Neural cell (in vitro differentiated cells): Measurements from ENCODE around the gene LPP. TPM values are rescaled to one million over a fixed set of nuclear protein-coding genes. Genes with fewer than 3 reads are reported as not detected.

ENCODE experiments used
- H2AFZ ChIP-seq: fragments of 200-600, 300-800 bp; sonication (generic), shearing (Covaris generic); 2 replicates; pipeline ENCODE4 v1.6.0; 2014; ENCODE audit warnings: low read depth, mild to moderate bottlenecking, antibody characterized with exemption, low read length, moderate library complexity
- H3F3A ChIP-seq: fragments of 200-600 bp; shearing (Covaris generic); 2 replicates; pipeline ENCODE4 v1.6.1; 2016; ENCODE audit warnings: mild to moderate bottlenecking, moderate library complexity, mixed read lengths, antibody characterized with exemption, low read length; ENCODE audit not compliant: insufficient read depth, poor library complexity, severe bottlenecking
- H3K27ac ChIP-seq: fragments of 200-600, 300-800 bp; sonication (generic), shearing (Covaris generic); 2 replicates; pipeline ENCODE4 v1.5.1; 2014; ENCODE audit warnings: mild to moderate bottlenecking, low read length, moderate library complexity
- H3K27me3 ChIP-seq: fragments of 300-800, 200-600 bp; sonication (generic), shearing (Covaris generic); 2 replicates; pipeline ENCODE4 v1.6.0; 2014; ENCODE audit warnings: mild to moderate bottlenecking, low read depth, low read length, moderate library complexity; ENCODE audit not compliant: insufficient read depth
- H3K36me3 ChIP-seq: fragments of 300-800, 200-600 bp; sonication (generic), shearing (Covaris generic); 2 replicates; pipeline ENCODE4 v1.5.1; 2014; ENCODE audit warnings: mild to moderate bottlenecking, antibody characterized with exemption, low read length, moderate library complexity; ENCODE audit not compliant: insufficient read depth
- H3K4me2 ChIP-seq: fragments of 300-800, 200-600 bp; sonication (generic), shearing (Covaris generic); 2 replicates; pipeline ENCODE4 v1.6.0; 2014; ENCODE audit warnings: mild to moderate bottlenecking, low read length
- H3K4me3 ChIP-seq: fragments of 300-800, 200-600 bp; sonication (generic), shearing (Covaris generic); 2 replicates; pipeline ENCODE4 v1.5.1; 2014; ENCODE audit warnings: mild to moderate bottlenecking, low read length, moderate library complexity
- H3K79me2 ChIP-seq: fragments of 200-600 bp; shearing (Covaris generic); replicated peaks from 2 replicates; pipeline ENCODE4 v1.6.0; 2014; ENCODE audit warnings: mild to moderate bottlenecking, low read length, moderate library complexity; ENCODE audit not compliant: insufficient read depth
- H3K9ac ChIP-seq: fragments of 300-800, 200-600 bp; sonication (generic), shearing (Covaris generic); 2 replicates; pipeline ENCODE4 v1.6.1; 2016; ENCODE audit warnings: mild to moderate bottlenecking, low read length, mixed read lengths
- H3K9me2 ChIP-seq: fragments of 200-600 bp; shearing (Covaris generic); 2 replicates; pipeline ENCODE4 v1.6.1; 2016; ENCODE audit warnings: mild to moderate bottlenecking, low read length, mixed read lengths; ENCODE audit not compliant: insufficient read depth
- H3K9me3 ChIP-seq: fragments of 200-600, 300-800 bp; sonication (generic), shearing (Covaris generic); 2 replicates; pipeline ENCODE4 v1.6.1; 2016; ENCODE audit warnings: mild to moderate bottlenecking, mixed run types, low read length, moderate library complexity, mixed read lengths
- H4K20me1 ChIP-seq: fragments of 200-600 bp; shearing (Covaris generic); 2 replicates; pipeline ENCODE4 v1.6.1; 2016; ENCODE audit warnings: mild to moderate bottlenecking, mixed run types; ENCODE audit not compliant: insufficient read depth
- CTCF ChIP-seq: fragments of 450-650 bp; IDR thresholded peaks from 2 replicates; pipeline ENCODE4 v1.5.1; 2014; ENCODE audit warnings: antibody characterized with exemption, mild to moderate bottlenecking, moderate library complexity; ENCODE audit not compliant: poor library complexity, severe bottlenecking
- EP300 ChIP-seq: fragments of 450-650 bp; conservative IDR thresholded peaks from 2 replicates; pipeline ENCODE4 v1.6.1; 2014; ENCODE audit warnings: antibody characterized with exemption, mild to moderate bottlenecking, moderate library complexity; ENCODE audit not compliant: poor library complexity, severe bottlenecking
- EZH2 ChIP-seq: fragments of 200-600, 300-800 bp; shearing (Covaris generic), sonication (generic); IDR thresholded peaks from 2 replicates; pipeline ENCODE4 v1.6.1; 2014; ENCODE audit warnings: antibody characterized with exemption, low read length, borderline replicate concordance, mild to moderate bottlenecking; ENCODE audit not compliant: insufficient read depth, poor library complexity, severe bottlenecking
- MXI1 ChIP-seq: fragments of 450-650 bp; conservative IDR thresholded peaks from 2 replicates; pipeline ENCODE4 v1.6.1; 2014; ENCODE audit warnings: antibody characterized with exemption, mild to moderate bottlenecking; ENCODE audit not compliant: poor library complexity, severe bottlenecking
- POLR2AphosphoS5 ChIP-seq: IDR thresholded peaks from 2 replicates; pipeline ENCODE4 v1.6.1; 2012
- RAD21 ChIP-seq: fragments of 450-650 bp; conservative IDR thresholded peaks from 2 replicates; pipeline ENCODE4 v1.6.1; 2014; ENCODE audit warnings: antibody characterized with exemption, mild to moderate bottlenecking, moderate library complexity
- REST ChIP-seq: IDR thresholded peaks from 2 replicates; pipeline ENCODE4 v1.6.1; 2012; ENCODE audit warnings: borderline replicate concordance
- SMC3 ChIP-seq: fragments of 450-650 bp; conservative IDR thresholded peaks from 2 replicates; pipeline ENCODE4 v1.6.1; 2014; ENCODE audit warnings: antibody characterized with exemption, mild to moderate bottlenecking, moderate library complexity; ENCODE audit not compliant: poor library complexity
- TAF1 ChIP-seq: IDR thresholded peaks from 2 replicates; pipeline ENCODE4 v1.6.1; 2012; ENCODE audit warnings: low read depth
- polyA plus RNA-seq: library from polyadenylated mRNA; depleted of rRNA; stranded (reverse); fragments of >200 nt; gene quantifications from 2 replicates; pipeline ENCODE4 v1.2.3, GENCODE V29; 2014

LPP gene
- polyA plus RNA-seq, 1 donor from 2014 or later = 3.0 TPM

- H3K9me3 ChIP-seq = no peaks in the 10 kb centered on the region
- H3K27ac ChIP-seq = no peak overlapping the region
- TF ChIP-seq REST = no peak
- TF ChIP-seq CTCF = no peak
- TF ChIP-seq EP300 = no peak
- no peak for TF ChIP-seq TAF1
- no peak for TF ChIP-seq POLR2AphosphoS5
- no peak for TF ChIP-seq MXI1
- TF ChIP-seq SMC3 = no peak
- TF ChIP-seq EZH2 = no peak
- no peak for TF ChIP-seq RAD21
- no peaks in the 10 kb centered on the region for H3K27me3 ChIP-seq
- no peaks in the 10 kb centered on the region for H3K9me2 ChIP-seq
- no peaks in the 10 kb centered on the region for H3F3A ChIP-seq
- no peaks in the 10 kb centered on the region for H4K20me1 ChIP-seq
- no peak overlapping the region for H3K4me3 ChIP-seq
- no peaks in the 10 kb centered on the region for H3K36me3 ChIP-seq
- no peak overlapping the region for H3K9ac ChIP-seq
- no peak overlapping the region for H3K4me2 ChIP-seq
- no peak overlapping the region for H2AFZ ChIP-seq
- H3K79me2 ChIP-seq = no peaks in the 10 kb centered on the region
Measured at GRCh38 chr3:188262913-188263683, 109.1 kb downstream of the LPP start.

GRCh38 chr3:188264226-188265207, 110.6 kb downstream of the LPP start:
- Histone ChIP-seq H3K9ac (no peak overlapping the region), H2AFZ (no peak overlapping the region), H3K36me3 (no peaks in the 10 kb centered on the region), H3K9me2 (no peaks in the 10 kb centered on the region), H3K27me3 (no peaks in the 10 kb centered on the region), H3K27ac (no peak overlapping the region), H3K9me3 (no peaks in the 10 kb centered on the region), H3K79me2 (no peaks in the 10 kb centered on the region), H4K20me1 (no peaks in the 10 kb centered on the region), H3K4me3 (no peak overlapping the region), H3F3A (no peaks in the 10 kb centered on the region), H3K4me2 (no peak overlapping the region)
- no peak for TF ChIP-seq POLR2AphosphoS5
- no peak for TF ChIP-seq REST
- no peak for TF ChIP-seq EP300
- no peak for TF ChIP-seq MXI1
